Daoy (cell line): ENCODE data around the gene PTPN4. TPM values are rescaled to one million over a fixed set of nuclear protein-coding genes. Genes with fewer than 3 reads are reported as not detected.

Source experiments
- DNase-seq: peaks from one replicate; pipeline ENCODE4 v3.0.0-alpha.2; 2015; ENCODE audit warnings: low read depth
- total RNA-seq: library from RNA; depleted of rRNA; stranded (reverse); fragments of >200 nt; shearing (Covaris generic); gene quantifications from 2 replicates; pipeline ENCODE4 v1.2.3, GENCODE V29; 2014; rRNA removed

The PTPN4 gene, protein sequence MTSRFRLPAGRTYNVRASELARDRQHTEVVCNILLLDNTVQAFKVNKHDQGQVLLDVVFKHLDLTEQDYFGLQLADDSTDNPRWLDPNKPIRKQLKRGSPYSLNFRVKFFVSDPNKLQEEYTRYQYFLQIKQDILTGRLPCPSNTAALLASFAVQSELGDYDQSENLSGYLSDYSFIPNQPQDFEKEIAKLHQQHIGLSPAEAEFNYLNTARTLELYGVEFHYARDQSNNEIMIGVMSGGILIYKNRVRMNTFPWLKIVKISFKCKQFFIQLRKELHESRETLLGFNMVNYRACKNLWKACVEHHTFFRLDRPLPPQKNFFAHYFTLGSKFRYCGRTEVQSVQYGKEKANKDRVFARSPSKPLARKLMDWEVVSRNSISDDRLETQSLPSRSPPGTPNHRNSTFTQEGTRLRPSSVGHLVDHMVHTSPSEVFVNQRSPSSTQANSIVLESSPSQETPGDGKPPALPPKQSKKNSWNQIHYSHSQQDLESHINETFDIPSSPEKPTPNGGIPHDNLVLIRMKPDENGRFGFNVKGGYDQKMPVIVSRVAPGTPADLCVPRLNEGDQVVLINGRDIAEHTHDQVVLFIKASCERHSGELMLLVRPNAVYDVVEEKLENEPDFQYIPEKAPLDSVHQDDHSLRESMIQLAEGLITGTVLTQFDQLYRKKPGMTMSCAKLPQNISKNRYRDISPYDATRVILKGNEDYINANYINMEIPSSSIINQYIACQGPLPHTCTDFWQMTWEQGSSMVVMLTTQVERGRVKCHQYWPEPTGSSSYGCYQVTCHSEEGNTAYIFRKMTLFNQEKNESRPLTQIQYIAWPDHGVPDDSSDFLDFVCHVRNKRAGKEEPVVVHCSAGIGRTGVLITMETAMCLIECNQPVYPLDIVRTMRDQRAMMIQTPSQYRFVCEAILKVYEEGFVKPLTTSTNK
- total RNA-seq = 5.6 and 20.3 TPM in 2 replicates

DNA sequence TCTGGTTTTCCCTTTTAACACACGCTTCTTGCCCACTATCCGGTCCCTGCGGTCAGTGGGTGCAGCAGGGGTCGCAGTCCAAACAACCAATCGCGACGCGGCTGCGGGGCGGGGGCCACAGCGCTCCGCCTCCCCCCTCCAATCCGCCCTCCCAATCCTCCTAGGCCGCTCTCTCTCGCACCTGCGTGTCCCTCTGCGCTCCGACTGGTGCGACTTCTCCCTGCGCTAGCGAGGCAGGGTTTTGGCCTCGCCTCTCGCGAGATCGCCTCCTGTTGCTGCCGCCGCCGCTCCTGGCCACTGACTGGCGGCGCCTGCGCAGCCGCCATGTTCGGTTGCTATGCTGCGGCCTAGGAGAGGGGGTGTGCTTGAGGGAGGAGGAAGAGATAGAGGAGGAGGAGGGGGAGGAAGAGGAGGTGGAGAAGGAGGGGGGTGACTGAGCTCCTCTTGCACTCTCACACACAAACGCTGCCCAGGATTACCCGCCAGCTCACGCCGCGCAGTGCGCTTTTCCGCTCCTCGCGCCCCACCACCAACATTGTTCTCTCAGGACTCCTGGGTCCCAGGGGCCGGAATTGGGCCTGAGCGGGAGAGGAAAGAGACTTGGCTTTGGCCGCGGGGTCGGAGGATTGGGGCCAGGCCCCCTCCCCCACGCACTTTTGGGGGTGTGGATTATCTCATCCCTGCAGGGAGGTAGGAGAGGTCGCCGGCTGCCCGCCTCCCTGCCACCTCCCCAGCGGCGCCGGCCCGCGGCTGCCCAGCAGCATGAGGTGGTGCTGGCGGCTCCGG is at the start of gene PTPN4:
PTPN4 (plus strand) TSS at position 472 of the 786 bp plus-strand sequence. CDS start 49,932 bp downstream, outside the sequence.
- DNase-seq = peak; percentile 99

- no peak for DNase-seq
Observed at GRCh38 chr2:119710281-119710680, 49.4 kb upstream of the PTPN4 start.

- no peak for DNase-seq
Observed at GRCh38 chr2:119711352-119711751, 48.4 kb upstream of the PTPN4 start.

DNA sequence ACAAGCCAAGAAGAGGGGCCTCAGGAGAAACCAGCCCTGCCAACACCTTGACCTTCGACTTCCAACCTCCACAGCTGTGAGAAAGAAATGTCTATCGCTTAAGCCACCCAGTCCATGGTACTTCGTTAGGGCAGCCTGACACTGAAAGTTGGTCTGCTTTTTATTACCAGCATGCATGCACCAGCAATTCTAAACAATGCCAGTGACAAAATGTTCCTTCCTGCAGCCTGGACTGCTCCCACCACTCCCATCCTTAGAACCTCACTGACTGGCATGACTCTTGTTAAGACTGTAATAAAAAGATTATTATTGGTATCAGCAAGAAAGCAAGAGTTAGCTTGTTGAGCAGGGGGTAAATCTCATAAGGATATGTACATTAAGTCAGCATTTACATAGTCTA is 47.2 kb upstream of the PTPN4 start:
- DNase-seq = no peak

DNA sequence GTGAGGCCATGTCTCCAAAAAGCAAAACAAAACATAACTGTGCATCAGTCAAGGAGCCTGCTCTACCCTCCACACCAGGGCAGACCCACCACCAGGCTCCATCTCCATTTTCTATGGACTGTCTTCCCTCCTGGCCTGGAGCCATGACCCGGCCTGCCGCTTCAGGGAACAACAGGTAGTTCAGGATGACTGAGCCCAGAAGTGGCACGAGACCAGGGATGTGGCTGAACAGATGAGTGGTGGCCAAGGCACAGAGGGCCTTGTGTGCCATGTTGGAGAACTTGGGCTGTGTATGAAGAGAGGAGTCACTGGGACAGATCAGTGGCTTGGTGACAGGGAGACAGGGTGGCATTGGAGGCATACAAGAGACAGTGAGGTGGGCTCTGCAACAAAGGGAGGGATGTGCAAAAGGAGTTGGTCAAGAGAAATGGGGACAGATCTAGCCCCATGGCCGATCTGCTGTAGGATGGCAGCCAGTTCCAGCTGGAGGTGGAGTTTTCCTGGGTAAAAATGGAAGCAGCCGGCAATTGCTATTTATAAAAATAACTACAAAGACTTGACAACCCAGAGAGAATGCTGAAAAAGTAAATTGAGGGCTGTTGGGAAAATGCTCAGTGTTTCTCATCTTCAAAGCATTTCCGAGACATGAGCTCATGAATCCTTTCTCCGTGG is 45.8 kb upstream of the PTPN4 start:
- no peak for DNase-seq

GRCh38 chr2:119715409-119716283 is 44.1 kb upstream of the PTPN4 start:
- no peak for DNase-seq

DNA sequence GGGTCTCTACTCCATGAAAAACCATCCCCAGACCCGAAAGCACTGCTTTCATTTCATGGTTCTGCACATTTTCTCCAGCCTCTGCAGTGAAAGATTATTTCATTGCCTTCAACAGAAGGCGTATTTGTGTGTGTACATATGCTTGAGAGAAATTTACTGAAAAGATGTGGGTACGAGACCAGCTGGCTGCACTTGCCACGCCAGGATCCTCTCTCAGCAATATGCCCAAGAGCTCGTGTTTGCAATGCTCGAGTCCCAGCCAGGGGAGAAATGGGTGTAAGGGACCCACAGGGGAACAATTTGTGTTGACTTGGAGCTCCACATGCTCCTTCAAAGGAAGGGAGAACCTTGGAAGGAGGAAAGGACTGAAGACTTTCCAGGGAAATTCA is 43.4 kb upstream of the PTPN4 start:
- DNase-seq = no peak

DNA sequence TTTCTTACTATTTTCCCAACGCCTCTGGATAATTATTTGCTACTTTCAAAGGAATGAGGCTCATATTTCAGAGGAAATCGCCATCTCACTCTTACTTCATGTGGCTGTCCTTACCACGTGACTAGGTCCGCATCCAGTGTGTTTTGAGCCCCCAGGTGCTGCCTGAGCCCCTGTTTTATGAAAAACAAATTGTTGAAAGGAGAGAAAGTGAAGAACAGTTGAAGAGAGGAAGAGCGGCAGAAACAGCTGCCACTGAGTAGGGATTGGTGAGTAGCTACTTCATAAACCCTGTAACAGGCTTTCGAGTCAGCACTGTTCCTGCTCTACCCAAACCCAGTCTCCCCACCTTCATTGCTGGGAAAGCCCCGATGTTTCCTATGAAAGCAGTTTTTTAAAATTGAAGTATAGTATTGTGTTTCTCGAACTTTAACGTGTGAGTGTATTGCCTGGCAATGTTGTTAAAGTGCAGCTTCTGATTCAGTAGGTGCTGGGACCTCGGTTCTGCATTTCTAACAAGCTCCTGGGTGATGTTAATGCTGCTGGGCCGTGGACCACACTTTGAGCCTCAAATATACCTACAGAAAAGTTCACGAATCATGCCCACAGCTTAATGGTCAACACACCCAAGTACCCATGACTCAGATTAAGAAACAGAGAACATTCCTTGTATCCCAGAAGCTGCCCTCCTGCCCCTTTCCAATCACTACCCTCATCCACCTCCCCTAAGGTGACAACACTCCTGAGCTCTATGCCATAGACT is 41.0 kb upstream of the PTPN4 start:
- DNase-seq = no peak

DNA sequence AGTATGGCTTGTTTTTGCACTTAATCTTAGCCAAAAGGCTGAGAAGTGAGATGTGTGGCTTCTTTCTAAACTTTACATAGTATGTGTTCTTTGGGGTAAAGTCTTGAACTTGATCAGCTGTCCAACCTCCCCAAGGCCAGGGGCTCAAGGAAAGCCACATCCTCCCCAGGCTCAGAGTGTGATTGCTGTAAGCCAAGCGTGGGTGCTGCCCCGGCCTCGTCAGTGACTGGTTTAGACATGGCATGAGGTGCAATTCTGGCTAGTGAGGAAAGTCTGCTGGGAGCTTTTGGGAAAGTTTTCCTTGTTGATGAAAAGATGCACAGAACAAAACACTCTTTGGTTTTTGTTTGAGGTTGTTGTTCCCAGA is 40.5 kb upstream of the PTPN4 start:
- DNase-seq = no peak

DNA sequence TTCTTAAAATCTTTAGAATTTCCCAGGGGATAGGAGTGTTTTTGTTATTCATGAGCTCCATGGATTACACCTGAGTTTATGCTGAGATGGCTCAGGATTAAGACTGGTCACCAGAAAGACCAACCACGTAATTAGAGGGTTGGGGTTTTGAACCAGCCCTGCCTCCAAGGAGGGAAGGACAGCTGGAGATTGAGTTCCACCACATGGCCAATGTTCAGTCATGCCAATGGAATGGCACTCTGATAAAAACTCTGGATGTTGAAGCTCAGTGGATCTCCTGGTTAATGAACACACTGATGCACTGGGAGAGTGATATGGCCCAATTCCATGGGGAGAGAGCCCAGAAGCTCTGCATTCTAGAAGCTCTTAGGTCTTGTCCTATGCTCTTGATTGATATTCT is 38.7 kb upstream of the PTPN4 start:
- DNase-seq = no peak

- no peak for DNase-seq
Observed at GRCh38 chr2:119721462-119721861, 38.3 kb upstream of the PTPN4 start.

- no peak for DNase-seq
Observed at GRCh38 chr2:119721904-119722303, 37.8 kb upstream of the PTPN4 start.

- DNase-seq = no peak
Observed at GRCh38 chr2:119723186-119723585, 36.5 kb upstream of the PTPN4 start.

DNA sequence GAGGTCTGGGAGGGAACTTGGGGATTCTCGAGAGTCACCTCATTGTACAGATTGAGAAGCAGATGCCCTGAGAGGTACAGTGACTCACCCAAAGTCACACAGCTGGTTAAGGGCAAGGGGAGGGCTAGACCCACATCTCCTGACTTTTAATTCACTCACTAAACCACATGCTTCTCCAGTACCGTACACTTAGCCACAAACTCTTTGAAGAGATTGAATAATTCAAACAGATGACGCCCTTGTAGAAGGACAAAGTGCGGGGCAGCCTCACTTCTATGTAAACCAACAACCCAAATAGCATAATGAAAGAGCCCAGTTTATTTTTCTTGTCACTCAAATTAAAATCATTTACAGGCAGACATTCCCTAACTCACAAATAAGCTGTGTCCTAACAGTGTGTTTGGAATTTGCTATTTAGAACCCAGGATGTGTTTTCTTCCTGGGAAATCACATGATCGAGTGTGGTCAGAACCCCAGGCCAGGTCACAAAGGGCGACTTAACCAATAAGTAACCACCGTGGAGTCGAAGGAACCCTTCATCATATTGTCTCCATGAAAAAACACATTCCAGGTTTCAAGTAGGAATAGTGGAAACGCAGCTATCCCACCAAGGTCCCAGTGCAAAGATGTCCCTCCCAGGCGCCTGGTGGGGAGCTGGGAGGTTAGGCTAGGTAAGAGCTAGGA is 35.8 kb upstream of the PTPN4 start:
- no peak for DNase-seq

DNA sequence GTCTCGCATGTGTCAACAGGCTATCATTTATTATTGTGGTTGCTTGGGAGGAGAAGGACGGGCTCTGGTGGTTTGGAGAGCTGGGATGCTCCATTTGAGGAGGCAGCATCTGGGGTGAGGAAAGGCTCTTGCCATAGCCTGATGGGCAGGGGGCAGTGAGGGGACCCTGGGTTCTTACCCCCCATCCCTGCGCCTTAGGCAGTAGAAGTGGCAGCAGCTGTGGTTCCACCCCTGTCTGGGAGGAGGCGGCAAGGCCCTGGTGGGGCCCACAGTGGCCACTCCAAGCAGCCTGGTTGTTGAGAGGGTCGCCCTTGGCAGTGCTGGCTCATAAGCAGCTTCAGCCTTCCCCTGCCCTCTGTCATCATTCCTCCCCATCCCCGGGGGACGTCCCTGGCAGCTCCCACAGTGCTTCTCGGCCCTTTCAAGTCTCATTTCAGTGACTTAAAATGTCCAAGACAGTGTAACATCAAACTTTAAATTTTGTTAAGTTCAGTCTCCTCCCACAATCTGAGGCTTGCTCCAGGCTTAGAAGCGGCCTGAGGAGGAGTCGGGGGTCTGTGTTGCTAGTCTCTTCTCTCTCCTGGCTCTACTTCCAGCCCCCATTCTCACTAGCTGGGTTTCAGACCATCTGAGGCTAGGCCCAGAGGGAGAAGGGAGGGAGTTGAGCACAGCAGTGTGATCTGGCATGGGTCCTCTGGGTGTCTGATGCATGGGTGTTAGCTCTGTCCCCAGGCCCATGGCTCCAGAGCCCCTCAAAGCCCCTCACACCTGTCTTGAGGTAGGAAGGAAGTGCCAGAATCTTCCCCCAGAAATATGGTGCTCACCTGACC is 34.9 kb upstream of the PTPN4 start:
- DNase-seq = no peak

DNA sequence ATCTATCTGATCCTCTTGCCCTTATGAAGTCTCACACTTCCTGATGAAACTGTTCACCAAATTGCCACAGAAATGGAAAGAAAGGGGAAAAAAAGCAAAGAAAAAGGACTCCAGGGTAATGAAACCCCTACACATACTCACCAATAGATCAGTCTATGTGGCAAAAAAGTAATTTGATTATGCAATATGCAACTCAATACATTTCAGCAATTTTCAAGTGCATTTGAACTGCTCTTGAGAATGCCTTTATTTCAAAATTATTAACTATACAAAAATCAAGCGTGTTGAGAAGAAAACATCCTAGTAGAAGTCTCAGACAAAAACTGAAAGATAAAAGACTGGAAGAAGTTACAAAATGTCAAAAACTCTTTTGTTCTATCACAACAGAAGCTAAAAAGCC is 32.2 kb upstream of the PTPN4 start:
- DNase-seq = no peak

- no peak for DNase-seq
Observed at GRCh38 chr2:119728421-119728820, 31.3 kb upstream of the PTPN4 start.

DNA sequence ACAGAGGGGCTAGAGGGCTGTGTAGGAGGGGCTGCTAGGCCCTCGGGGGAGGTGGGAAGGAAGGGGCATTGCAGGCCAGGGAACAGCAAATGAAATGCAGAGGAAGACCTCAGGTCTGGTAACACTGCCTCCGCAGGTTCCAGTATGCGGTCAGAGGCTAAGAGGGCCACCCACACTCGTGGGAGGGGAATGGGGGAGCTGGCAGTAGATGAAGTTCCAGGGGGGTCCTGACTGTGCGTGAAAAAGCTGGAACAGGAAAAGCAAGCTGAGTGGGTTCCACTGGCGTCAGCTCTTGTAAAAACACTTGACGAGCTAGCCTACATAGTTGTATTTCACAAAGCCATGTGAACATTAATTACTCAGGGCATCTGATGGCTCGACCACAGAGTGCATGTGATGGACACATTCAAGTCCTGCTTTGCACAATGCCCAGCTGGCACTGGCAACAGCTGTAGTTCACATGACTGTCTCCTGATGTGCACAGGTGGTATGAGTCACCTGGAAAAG is 29.0 kb upstream of the PTPN4 start:
- DNase-seq = no peak
